Measurements from ENCODE around the gene CLCN1. TPM values are rescaled to one million over a fixed set of nuclear protein-coding genes. Genes with fewer than 3 reads are reported as not detected.

Gene CLCN1
- total RNA-seq, 1 experiment from 2014 or later, result not detected

DNA sequence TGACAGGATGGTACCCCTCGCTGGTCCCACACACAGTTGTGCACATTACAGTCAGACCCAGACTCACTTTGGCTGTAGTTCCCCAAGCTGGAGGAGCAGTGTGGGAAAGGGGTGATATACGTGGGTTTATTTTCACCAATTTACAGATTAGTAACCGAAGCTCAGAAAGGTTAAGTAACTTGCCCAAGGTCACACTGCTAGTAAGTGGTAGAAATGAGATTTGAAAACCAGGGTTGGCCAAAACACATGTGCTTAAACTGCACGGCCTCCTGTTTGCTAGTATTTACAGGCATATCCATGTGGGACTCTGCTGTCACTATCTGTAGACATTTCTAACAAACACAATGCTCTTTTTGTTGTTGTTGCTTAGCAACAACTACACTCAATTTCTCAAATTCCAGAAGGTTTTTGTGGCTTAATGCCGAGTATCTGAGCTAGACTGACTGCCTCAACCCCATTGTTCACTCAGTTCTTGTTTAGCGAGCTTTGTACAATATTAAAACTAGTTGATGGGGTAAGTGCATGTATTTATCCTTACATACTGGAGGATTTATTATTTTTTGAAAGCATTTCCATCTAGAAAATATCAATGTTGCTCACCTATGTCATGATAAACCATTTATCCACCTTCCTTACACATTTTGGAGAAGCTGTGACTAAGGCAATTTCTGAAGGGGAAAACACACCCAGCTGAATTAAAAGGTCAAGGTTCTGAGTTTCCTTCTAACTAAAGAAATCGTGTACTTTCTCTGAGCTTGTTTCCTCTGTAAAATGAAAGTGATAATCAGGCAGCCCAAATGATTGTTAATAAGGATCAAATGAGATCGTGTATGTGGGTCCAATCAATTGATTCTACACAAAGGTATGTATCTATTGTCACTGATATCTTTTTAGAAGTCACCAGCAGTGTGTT is 36.5 kb upstream of the CLCN1 start:
- H3K4me1 ChIP-seq (ENCODE audit: insufficient read depth, low read length, poor library complexity, severe bottlenecking), result peaks cover 14% of the 10 kb centered on the region
- H3K27me3 ChIP-seq (replicated peaks; ENCODE audit: insufficient read depth, low read depth, low read length, poor library complexity), result no peaks in the 10 kb centered on the region
- no peaks in the 10 kb centered on the region for H3K36me3 ChIP-seq (ENCODE audit: insufficient read depth, low read length, poor library complexity, severe bottlenecking)
- TF ChIP-seq, protein P1, sequence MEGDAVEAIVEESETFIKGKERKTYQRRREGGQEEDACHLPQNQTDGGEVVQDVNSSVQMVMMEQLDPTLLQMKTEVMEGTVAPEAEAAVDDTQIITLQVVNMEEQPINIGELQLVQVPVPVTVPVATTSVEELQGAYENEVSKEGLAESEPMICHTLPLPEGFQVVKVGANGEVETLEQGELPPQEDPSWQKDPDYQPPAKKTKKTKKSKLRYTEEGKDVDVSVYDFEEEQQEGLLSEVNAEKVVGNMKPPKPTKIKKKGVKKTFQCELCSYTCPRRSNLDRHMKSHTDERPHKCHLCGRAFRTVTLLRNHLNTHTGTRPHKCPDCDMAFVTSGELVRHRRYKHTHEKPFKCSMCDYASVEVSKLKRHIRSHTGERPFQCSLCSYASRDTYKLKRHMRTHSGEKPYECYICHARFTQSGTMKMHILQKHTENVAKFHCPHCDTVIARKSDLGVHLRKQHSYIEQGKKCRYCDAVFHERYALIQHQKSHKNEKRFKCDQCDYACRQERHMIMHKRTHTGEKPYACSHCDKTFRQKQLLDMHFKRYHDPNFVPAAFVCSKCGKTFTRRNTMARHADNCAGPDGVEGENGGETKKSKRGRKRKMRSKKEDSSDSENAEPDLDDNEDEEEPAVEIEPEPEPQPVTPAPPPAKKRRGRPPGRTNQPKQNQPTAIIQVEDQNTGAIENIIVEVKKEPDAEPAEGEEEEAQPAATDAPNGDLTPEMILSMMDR (conservative IDR thresholded peaks at IDR 0.05; ENCODE audit: low read depth, low read length), result no peak
- TF ChIP-seq EZH2 (IDR thresholded peaks at IDR 0.05; ENCODE audit: borderline replicate concordance, low read depth, low read length, poor library complexity, severe bottlenecking), result no peak
- no TSS peak for BruUV-seq (replicated peaks)
- DNase-seq (ENCODE audit: low spot score), result peak; percentile 61
- H3K27ac ChIP-seq (ENCODE audit: low read depth, low read length, poor library complexity, severe bottlenecking), result no peak overlapping the region
- ChIA-PET CTCF (no interaction called here), POLR2A (ENCODE audit: low non-redundant PET) (no interaction called here)
- intact Hi-C loops (cut with micrococcal nuclease; ENCODE audit: unreplicated experiment), result no loop called here
- H3K4me3 ChIP-seq (ENCODE audit: low read depth, low read length, poor library complexity, severe bottlenecking), result no peak overlapping the region
- H3K9me3 ChIP-seq (ENCODE audit: low read depth, low read length, poor library complexity, severe bottlenecking), result no peaks in the 10 kb centered on the region

DNA sequence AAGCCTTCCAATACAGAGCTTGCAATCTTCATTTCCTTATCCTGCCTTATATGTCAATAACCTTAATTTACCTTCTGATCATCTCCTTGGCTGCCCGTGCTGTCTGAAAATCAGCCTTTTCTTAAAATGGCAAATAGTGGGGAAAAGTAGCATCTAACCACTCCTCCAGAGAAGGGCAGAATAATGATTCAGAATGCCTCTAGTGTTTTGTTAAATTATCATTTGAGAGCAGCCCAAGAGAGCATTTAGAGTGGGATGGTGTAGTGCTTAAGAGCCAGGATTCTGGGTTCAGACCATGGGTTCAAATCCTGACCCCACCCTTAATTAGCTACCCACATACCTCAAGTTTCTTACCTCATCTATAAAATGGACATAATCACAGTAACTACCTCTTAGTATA is 35.8 kb upstream of the CLCN1 start:
- TF ChIP-seq EZH2 (IDR thresholded peaks at IDR 0.05; ENCODE audit: borderline replicate concordance, low read depth, low read length, poor library complexity, severe bottlenecking), result no peak
- TF ChIP-seq, protein P1 (conservative IDR thresholded peaks at IDR 0.05; ENCODE audit: low read depth, low read length), result no peak
- ChIA-PET POLR2A (ENCODE audit: low non-redundant PET) (no interaction called here), CTCF (no interaction called here)
- DNase-seq (ENCODE audit: low spot score), result no peak
- H3K27ac ChIP-seq (ENCODE audit: low read depth, low read length, poor library complexity, severe bottlenecking), result no peak overlapping the region
- intact Hi-C loops (cut with micrococcal nuclease; ENCODE audit: unreplicated experiment), result no loop called here
- H3K4me3 ChIP-seq (ENCODE audit: low read depth, low read length, poor library complexity, severe bottlenecking), result no peak overlapping the region
- BruUV-seq (replicated peaks), result no TSS peak
- no peaks in the 10 kb centered on the region for H3K27me3 ChIP-seq (replicated peaks; ENCODE audit: insufficient read depth, low read depth, low read length, poor library complexity)
- no peaks in the 10 kb centered on the region for H3K9me3 ChIP-seq (ENCODE audit: low read depth, low read length, poor library complexity, severe bottlenecking)
- no peaks in the 10 kb centered on the region for H3K36me3 ChIP-seq (ENCODE audit: insufficient read depth, low read length, poor library complexity, severe bottlenecking)
- H3K4me1 ChIP-seq (ENCODE audit: insufficient read depth, low read length, poor library complexity, severe bottlenecking), result peaks cover 14% of the 10 kb centered on the region

DNA sequence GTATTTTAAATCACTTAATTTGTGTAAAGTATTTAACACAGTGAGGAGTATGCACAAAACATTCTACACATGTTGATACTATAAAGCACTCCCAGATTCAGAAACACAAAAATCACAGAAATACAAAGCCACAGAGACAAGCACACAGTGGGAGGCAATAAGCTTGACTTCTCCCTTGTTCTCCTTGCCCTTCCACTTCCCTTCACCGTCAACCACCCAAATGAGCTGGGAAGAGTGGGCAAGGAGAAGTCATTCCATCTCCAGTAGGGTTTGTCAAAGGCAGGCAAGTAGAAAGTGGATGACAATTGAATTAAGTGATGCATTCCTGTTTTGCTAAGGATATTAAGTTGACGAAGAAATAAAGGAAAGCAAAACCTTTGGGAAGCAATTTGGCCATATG is 35.3 kb upstream of the CLCN1 start:
- no peaks in the 10 kb centered on the region for H3K27me3 ChIP-seq (replicated peaks; ENCODE audit: insufficient read depth, low read depth, low read length, poor library complexity)
- POLR2A ChIA-PET (ENCODE audit: low non-redundant PET), result no interaction called here
- intact Hi-C loops (cut with micrococcal nuclease; ENCODE audit: unreplicated experiment), result no loop called here

More for the DNA sequence above, 35.3 kb upstream of the CLCN1 start:
- DNase-seq (ENCODE audit: low spot score), result no peak
- no peak overlapping the region for H3K4me3 ChIP-seq (ENCODE audit: low read depth, low read length, poor library complexity, severe bottlenecking)
- no peaks in the 10 kb centered on the region for H3K9me3 ChIP-seq (ENCODE audit: low read depth, low read length, poor library complexity, severe bottlenecking)
- no peak overlapping the region for H3K27ac ChIP-seq (ENCODE audit: low read depth, low read length, poor library complexity, severe bottlenecking)
- no TSS peak for BruUV-seq (replicated peaks)
- peaks cover 14% of the 10 kb centered on the region for H3K4me1 ChIP-seq (ENCODE audit: insufficient read depth, low read length, poor library complexity, severe bottlenecking)
- CTCF ChIA-PET, result no interaction called here
- no peak for TF ChIP-seq EZH2 (IDR thresholded peaks at IDR 0.05; ENCODE audit: borderline replicate concordance, low read depth, low read length, poor library complexity, severe bottlenecking)
- TF ChIP-seq, protein P1 (conservative IDR thresholded peaks at IDR 0.05; ENCODE audit: low read depth, low read length), result no peak
- H3K36me3 ChIP-seq (ENCODE audit: insufficient read depth, low read length, poor library complexity, severe bottlenecking), result no peaks in the 10 kb centered on the region

Measured in A673 (cell line).